Stomach smooth muscle (tissue), 2 donors: ENCODE data around the gene PHACTR3.

ENCODE experiments used
- H3K27ac ChIP-seq: one replicate; pipeline ENCODE4 v1.7.0; 2013; ENCODE audit warnings: mild to moderate bottlenecking, low read length, inconsistent platforms
- H3K27me3 ChIP-seq, 2 donors: one replicate each; pipeline ENCODE4 v1.7.0; 2013; ENCODE audit warnings: low read length in 2 of 2; ENCODE audit not compliant: insufficient read depth in 2 of 2, control insufficient read depth in 1 of 2
- H3K36me3 ChIP-seq, 2 donors: one replicate each; pipeline ENCODE4 v1.7.0; 2013; ENCODE audit warnings: low read length in 2 of 2; ENCODE audit not compliant: control insufficient read depth in 2 of 2, insufficient read depth in 2 of 2
- H3K4me1 ChIP-seq: one replicate; pipeline ENCODE4 v1.7.0; 2013; ENCODE audit warnings: low read length; ENCODE audit not compliant: control insufficient read depth, insufficient read depth
- H3K4me3 ChIP-seq, 2 donors: one replicate each; pipeline ENCODE4 v1.7.0; 2013; ENCODE audit warnings: low read length in 2 of 2
- H3K9ac ChIP-seq, 2 donors: one replicate each; pipeline ENCODE4 v1.7.0; 2013; ENCODE audit warnings: low read length in 2 of 2, mild to moderate bottlenecking in 1 of 2
- H3K9me3 ChIP-seq, 2 donors: one replicate each; pipeline ENCODE4 v1.7.0; 2013; ENCODE audit warnings: low read length in 2 of 2; ENCODE audit not compliant: control insufficient read depth in 2 of 2
- donor health status: healthy.
- donor health status: Pancreatic carcinoma.

PHACTR3 gene

DNA sequence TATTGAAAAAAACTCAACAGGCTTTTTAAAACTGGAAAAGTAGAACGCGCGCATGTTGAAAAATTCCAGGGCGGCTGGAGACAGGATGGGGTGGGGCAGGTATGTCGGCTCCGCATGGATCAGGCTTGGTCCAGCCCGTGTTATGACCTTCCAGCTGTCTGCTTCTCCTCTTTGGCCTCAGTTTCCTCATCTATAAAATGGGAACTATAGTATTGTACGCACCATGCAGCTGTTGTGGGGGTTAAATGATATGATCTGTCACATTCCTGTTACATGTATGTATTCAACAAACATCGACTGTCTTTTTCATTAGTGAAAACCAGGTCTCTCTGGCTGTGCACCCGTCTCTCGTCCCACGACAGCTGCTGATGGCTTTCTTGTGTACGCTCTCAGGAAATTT lies 18.8 kb downstream of the PHACTR3 start:
- Histone ChIP-seq H3K27me3 (peaks cover 5 to 11% of the 10 kb centered on the region in 2 donors), H3K9ac (no peak overlapping the region), H3K27ac (no peak overlapping the region), H3K4me3 (no peak overlapping the region), H3K9me3 (peaks cover 0 to 3% of the 10 kb centered on the region in 2 donors), H3K36me3 (no peaks in the 10 kb centered on the region), H3K4me1 (no peaks in the 10 kb centered on the region)

DNA sequence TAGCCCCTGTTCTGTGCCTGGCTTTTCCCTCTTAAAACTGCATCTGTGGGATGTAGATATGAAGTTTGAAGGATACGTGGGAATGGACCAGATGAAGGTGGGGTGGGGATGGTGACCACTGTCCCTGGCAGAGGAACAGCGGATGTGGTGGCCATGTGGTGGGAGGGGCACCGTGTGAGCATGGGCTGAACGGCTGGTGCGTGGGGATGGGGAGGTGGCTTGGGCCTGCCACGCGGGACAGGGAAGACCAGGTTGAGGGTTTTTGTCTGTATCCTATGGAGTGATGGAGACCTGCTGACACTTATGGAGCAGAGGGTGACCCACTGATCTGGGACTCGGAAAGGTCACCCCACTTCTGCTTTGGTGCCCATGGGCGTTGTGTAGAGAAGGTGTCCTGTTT lies 19.2 kb downstream of the PHACTR3 start:
- H3K9me3 ChIP-seq: peaks cover 0 to 3% of the 10 kb centered on the region in 2 donors
- no peak overlapping the region for H3K27ac ChIP-seq
- H3K4me1 ChIP-seq: no peaks in the 10 kb centered on the region
- no peak overlapping the region for H3K4me3 ChIP-seq
- no peak overlapping the region for H3K9ac ChIP-seq
- H3K27me3 ChIP-seq: peaks cover 5 to 11% of the 10 kb centered on the region in 2 donors
- H3K36me3 ChIP-seq: no peaks in the 10 kb centered on the region

DNA sequence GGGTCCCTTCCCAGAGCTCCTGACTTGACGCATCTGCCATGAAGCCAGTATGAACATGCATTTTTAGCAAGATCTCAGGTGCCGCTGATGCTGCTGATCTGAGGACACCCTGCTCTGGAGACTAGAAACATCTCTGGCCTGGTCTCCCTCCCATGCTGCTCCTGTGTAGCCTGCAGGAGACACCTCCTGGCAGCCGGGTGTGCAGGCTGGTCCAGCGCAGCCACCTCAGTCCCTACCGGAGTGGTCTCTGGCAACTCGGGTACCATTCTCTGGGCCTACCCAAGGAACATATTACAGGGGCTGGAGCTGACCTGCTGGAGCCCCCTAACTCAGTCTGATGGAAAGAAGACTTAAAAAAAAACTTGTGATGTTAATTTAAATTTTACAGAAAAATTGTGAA lies 20.1 kb downstream of the PHACTR3 start:
- Histone ChIP-seq H3K9ac (no peak overlapping the region), H3K27ac (no peak overlapping the region), H3K27me3 (peaks cover 5 to 8% of the 10 kb centered on the region in 2 donors), H3K36me3 (no peaks in the 10 kb centered on the region), H3K4me1 (no peaks in the 10 kb centered on the region), H3K4me3 (no peak overlapping the region), H3K9me3 (peaks cover 0 to 3% of the 10 kb centered on the region in 2 donors)

DNA sequence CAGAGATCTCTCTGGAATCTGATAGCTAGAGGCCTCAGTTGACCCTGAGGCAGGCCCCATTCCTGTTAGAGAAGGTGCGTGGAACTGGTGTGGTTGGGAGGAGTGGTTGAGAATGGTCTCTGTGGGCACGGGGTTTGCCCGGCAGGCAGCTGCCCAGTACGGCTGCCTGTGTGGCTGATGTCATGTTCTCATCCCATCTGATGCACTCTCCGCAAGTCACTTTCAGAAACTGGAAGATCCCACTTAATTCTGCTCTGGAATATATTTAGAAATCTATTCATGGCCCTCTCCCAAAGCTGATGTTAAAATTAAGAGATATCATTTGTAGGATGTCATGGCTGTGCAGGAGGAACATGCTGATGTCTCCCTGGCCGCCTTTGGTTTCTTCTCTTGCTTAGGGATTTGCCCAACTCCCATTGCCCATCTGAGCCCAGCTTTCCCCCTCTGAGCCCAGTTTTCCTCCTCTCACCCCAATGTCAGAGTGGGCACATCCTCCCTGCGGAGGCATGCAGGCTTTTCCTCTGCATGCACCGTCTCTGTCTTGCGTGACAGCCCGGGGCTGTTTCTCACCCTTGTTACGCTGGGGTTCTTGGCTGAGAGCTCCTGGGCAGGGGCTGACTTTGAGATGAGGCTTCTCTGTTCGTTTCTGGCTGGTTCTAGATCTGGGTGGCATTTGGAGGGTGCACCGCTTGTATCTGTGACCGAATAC lies 21.0 kb downstream of the PHACTR3 start:
- Histone ChIP-seq H3K36me3 (no peaks in the 10 kb centered on the region), H3K27ac (no peak overlapping the region), H3K4me1 (no peaks in the 10 kb centered on the region), H3K4me3 (no peak overlapping the region), H3K9ac (no peak overlapping the region), H3K27me3 (peaks cover 0 to 8% of the 10 kb centered on the region in 2 donors), H3K9me3 (peaks cover 0 to 3% of the 10 kb centered on the region in 2 donors)

- H3K4me3 ChIP-seq: no peak overlapping the region
Observed at GRCh38 chr20:59627298-59627697, 23.0 kb downstream of the PHACTR3 start.

GRCh38 chr20:59628171-59628570 lies 23.8 kb downstream of the PHACTR3 start:
- H3K9ac ChIP-seq: no peak overlapping the region
- H3K4me3 ChIP-seq: no peak overlapping the region
- peaks cover 0 to 11% of the 10 kb centered on the region in 2 donors for H3K27me3 ChIP-seq
- H3K4me1 ChIP-seq: no peaks in the 10 kb centered on the region
- H3K36me3 ChIP-seq: no peaks in the 10 kb centered on the region
- H3K27ac ChIP-seq: no peak overlapping the region
- H3K9me3 ChIP-seq: peaks cover 0 to 3% of the 10 kb centered on the region in 2 donors

More at GRCh38 chr20:59627298-59627697, 23.0 kb downstream of the PHACTR3 start:
- H3K27me3 ChIP-seq: peaks cover 0 to 12% of the 10 kb centered on the region in 2 donors
- H3K4me1 ChIP-seq: no peaks in the 10 kb centered on the region
- H3K9me3 ChIP-seq: peaks cover 0 to 3% of the 10 kb centered on the region in 2 donors
- H3K27ac ChIP-seq: no peak overlapping the region
- no peak overlapping the region for H3K9ac ChIP-seq
- H3K36me3 ChIP-seq: no peaks in the 10 kb centered on the region

DNA sequence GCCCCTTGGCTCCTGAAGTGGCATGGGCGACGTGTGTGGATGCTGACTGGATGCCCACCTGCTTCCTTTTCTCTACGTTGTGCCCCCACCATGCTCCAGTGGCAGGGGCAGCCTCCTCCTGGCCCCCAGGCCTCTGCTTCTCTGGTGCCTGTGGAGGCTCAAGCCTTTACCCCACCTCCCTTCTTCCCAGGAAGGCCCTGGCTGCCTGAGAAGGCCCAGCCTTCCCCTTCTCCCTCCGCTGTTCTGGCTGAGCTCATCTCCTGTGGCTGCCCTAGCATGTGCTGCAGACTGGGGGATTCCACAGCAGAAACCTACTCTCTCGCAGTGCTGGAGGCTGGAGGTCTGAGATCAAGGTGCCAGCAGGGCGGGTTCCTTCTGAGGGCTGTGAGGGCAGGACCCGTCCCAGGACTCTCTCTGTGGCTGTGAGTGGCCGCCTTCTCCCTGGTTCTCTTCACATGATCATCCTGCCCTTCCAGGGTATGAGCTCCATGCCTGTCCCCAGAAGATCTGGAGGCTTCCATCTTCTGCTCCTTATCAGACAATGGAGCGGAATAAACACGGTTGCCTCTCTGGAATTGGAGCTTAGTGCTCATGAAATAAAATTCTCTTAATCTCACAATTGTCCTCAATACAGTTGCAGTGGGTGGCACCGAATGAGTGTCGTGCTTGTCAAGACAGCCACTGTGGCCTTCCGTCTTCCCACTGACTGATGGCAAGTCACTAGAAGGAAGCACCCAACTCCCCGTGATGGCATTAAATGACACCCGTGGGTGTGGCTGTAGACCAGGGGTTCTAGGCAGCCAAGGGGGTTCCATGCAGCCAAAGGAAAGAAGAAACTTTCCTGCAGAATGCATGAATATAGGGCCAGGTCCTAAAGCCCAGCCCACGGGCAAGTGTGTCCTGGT lies 25.1 kb downstream of the PHACTR3 start:
- peaks cover 0 to 11% of the 10 kb centered on the region in 2 donors for H3K27me3 ChIP-seq
- H3K4me3 ChIP-seq: no peak overlapping the region
- peaks cover 0 to 3% of the 10 kb centered on the region in 2 donors for H3K9me3 ChIP-seq
- H3K9ac ChIP-seq: no peak overlapping the region
- H3K27ac ChIP-seq: no peak overlapping the region
- H3K4me1 ChIP-seq: no peaks in the 10 kb centered on the region
- no peaks in the 10 kb centered on the region for H3K36me3 ChIP-seq

GRCh38 chr20:59630526-59630925 lies 26.2 kb downstream of the PHACTR3 start:
- H3K27me3 ChIP-seq: peaks cover 0 to 11% of the 10 kb centered on the region in 2 donors
- no peak overlapping the region for H3K27ac ChIP-seq
- H3K4me3 ChIP-seq: no peak overlapping the region
- peaks cover 0 to 3% of the 10 kb centered on the region in 2 donors for H3K9me3 ChIP-seq
- no peak overlapping the region for H3K9ac ChIP-seq
- no peaks in the 10 kb centered on the region for H3K4me1 ChIP-seq
- H3K36me3 ChIP-seq: no peaks in the 10 kb centered on the region

- Histone ChIP-seq H3K4me1 (no peaks in the 10 kb centered on the region), H3K9ac (no peak overlapping the region), H3K27ac (no peak overlapping the region)
Observed at GRCh38 chr20:59631751-59632540, 27.6 kb downstream of the PHACTR3 start.

GRCh38 chr20:59632541-59633113 lies 28.3 kb downstream of the PHACTR3 start:
- Histone ChIP-seq H3K4me3 (no peak overlapping the region), H3K9ac (no peak overlapping the region), H3K9me3 (no peaks in the 10 kb centered on the region), H3K36me3 (no peaks in the 10 kb centered on the region), H3K4me1 (no peaks in the 10 kb centered on the region), H3K27me3 (peaks cover 0 to 15% of the 10 kb centered on the region in 2 donors), H3K27ac (no peak overlapping the region)

More at GRCh38 chr20:59631751-59632540, 27.6 kb downstream of the PHACTR3 start:
- Histone ChIP-seq H3K27me3 (peaks cover 0 to 13% of the 10 kb centered on the region in 2 donors), H3K4me3 (no peak overlapping the region), H3K9me3 (peaks cover 0 to 2% of the 10 kb centered on the region in 2 donors), H3K36me3 (no peaks in the 10 kb centered on the region)
